ENCODE data around the gene TNFRSF1B.

The TNFRSF1B gene

DNA sequence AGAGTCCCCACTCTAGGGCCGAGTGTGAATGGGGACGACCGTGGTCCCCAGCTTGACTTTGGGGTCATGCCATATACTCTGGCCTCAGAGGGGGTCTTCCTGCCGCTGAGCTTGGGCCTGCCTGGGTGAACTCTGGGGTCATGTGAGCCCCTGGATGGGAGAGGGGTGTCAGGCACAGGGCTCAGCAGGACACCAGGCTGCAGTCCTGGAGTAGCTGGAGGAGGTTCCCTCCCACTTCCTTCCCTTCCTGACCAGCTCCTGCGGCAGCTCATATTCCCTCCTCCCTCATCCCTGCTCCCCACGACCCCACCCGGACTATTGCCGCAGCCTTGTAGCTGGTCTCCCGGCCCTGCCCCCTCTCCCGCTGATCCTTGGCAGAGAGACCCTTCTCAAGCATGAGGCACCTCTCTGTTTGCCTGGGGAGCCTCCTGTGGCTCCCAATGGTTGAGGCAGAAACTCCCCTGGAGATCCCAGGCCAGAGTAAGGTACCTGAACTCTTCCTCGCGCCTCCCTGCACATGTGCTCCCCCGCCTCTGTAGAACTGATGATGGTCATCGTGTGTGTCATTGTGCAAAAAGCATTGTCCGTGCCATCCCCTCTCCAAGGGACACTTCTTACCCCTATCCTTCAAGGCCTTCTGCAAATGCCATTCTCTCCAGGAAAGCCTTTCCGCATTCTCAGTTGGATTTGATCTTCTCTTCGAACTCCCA is 1.8 kb downstream of the TNFRSF1B start:
- DNase-seq (ENCODE audit: low read depth, low spot score), result no peak
- H3K9me3 ChIP-seq (ENCODE audit: low read depth, low read length), result no peaks in the 10 kb centered on the region
- TF ChIP-seq EZH2 (IDR thresholded peaks at IDR 0.05) (no peak), POLR2AphosphoS5 (IDR thresholded peaks at IDR 0.05; ENCODE audit: borderline replicate concordance, low read depth, low read length) (no peak), FOXP2 (optimal IDR thresholded peaks at IDR 0.05; ENCODE audit: control extremely low read depth, extremely low read length, insufficient read depth) (no peak)
- no peak overlapping the region for H3K27ac ChIP-seq
- no peaks in the 10 kb centered on the region for H3K36me3 ChIP-seq (ENCODE audit: insufficient read depth, low read length)
- no peak overlapping the region for H3K9ac ChIP-seq (ENCODE audit: insufficient read length)
- no peak overlapping the region for H3K4me3 ChIP-seq

DNA sequence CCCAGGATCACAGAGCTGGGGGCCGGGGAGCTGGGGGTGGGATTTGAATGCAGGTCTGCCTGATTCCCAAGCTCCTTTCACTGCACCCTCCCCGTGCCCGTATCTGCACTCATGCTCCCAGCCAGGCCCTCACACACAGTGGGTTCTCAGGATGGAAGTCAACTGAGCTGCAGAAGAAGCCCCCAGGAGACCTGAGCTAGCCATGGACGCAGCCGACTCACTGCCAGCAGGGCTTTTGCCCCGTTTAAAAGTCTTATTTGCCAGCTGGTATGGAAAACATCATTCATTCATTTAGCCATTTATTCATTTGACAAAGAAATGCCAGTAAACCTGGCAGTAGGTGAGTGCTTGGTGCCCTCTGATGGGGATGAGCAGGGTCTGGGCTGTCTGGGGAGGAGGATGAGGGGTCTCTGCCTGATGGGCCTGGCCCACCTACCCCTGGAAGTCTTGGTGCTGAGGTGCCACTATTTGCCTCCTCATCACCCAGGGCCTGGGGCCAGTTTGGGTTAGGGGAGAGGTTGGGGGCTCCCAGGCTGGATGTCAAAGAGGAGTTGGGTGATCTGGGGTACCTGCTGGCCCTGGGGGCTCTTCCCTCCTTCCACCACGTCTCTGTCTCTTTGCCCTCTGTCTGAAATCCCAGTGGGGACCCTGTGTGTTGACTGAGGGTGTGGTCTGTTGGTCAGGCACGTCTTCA is 2.8 kb downstream of the TNFRSF1B start:
- TF ChIP-seq FOXP2 (optimal IDR thresholded peaks at IDR 0.05; ENCODE audit: control extremely low read depth, extremely low read length, insufficient read depth), result no peak
- no peak overlapping the region for H3K4me3 ChIP-seq
- no peak overlapping the region for H3K27ac ChIP-seq
- DNase-seq (ENCODE audit: low read depth, low spot score), result no peak
- H3K36me3 ChIP-seq (ENCODE audit: insufficient read depth, low read length), result no peaks in the 10 kb centered on the region
- no peaks in the 10 kb centered on the region for H3K9me3 ChIP-seq (ENCODE audit: low read depth, low read length)
- no peak overlapping the region for H3K9ac ChIP-seq (ENCODE audit: insufficient read length)

GRCh38 chr1:12170263-12170671 is 3.5 kb downstream of the TNFRSF1B start:
- no peak overlapping the region for H3K4me3 ChIP-seq
- TF ChIP-seq EZH2 (IDR thresholded peaks at IDR 0.05) (no peak), FOXP2 (optimal IDR thresholded peaks at IDR 0.05; ENCODE audit: control extremely low read depth, extremely low read length, insufficient read depth) (no peak), POLR2AphosphoS5 (IDR thresholded peaks at IDR 0.05; ENCODE audit: borderline replicate concordance, low read depth, low read length) (no peak)
- H3K9ac ChIP-seq (ENCODE audit: insufficient read length), result no peak overlapping the region
- H3K27ac ChIP-seq, result no peak overlapping the region
- H3K36me3 ChIP-seq (ENCODE audit: insufficient read depth, low read length), result no peaks in the 10 kb centered on the region
- no peaks in the 10 kb centered on the region for H3K9me3 ChIP-seq (ENCODE audit: low read depth, low read length)
- DNase-seq (ENCODE audit: low read depth, low spot score), result no peak

DNA sequence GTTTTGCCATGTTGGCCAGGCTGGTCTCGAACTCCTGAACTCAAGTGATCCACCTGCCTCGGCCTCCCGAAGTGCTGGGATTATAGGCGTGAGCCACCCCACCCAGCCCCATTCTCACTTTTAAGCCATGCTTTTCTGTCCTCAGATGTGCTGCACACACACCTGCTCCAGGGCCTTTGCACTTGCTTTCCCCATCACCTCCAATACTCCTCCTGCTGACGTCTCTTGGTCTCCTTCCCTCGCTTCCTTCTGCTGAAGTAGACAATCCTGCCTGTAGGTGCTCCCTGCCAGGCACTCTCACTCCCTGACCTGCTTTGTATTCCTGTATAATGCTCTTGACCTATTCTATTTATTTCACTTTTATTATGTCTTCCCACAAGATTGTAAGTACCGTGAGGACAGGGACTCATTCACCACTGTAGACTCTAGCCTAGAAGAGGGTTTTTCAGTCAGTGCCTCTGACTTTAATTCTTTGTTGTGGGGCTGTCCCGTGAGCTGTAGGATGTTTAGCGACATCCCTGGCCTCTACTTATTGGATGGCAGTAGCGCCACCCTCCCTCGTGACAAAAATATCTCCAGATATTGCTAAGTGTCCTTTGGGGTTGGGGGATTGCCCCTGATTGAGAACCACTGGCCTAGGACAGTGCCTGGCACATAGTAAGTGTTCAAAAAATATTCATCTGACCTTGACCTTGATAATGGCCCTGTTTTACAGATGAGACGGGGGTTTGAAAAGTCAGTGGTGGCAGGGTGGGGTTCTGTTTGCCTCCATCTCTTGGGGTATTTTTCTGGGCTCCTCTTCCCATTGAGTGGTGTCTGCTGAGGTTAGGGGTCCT is 4.6 kb downstream of the TNFRSF1B start:
- TF ChIP-seq EZH2 (IDR thresholded peaks at IDR 0.05) (no peak), FOXP2 (optimal IDR thresholded peaks at IDR 0.05; ENCODE audit: control extremely low read depth, extremely low read length, insufficient read depth) (no peak), POLR2AphosphoS5 (IDR thresholded peaks at IDR 0.05; ENCODE audit: borderline replicate concordance, low read depth, low read length) (no peak)
- Histone ChIP-seq H3K9me3 (ENCODE audit: low read depth, low read length) (no peaks in the 10 kb centered on the region), H3K27ac (no peak overlapping the region), H3K4me3 (no peak overlapping the region), H3K9ac (ENCODE audit: insufficient read length) (no peak overlapping the region), H3K36me3 (ENCODE audit: insufficient read depth, low read length) (no peaks in the 10 kb centered on the region)
- DNase-seq (ENCODE audit: low read depth, low spot score), result no peak

DNA sequence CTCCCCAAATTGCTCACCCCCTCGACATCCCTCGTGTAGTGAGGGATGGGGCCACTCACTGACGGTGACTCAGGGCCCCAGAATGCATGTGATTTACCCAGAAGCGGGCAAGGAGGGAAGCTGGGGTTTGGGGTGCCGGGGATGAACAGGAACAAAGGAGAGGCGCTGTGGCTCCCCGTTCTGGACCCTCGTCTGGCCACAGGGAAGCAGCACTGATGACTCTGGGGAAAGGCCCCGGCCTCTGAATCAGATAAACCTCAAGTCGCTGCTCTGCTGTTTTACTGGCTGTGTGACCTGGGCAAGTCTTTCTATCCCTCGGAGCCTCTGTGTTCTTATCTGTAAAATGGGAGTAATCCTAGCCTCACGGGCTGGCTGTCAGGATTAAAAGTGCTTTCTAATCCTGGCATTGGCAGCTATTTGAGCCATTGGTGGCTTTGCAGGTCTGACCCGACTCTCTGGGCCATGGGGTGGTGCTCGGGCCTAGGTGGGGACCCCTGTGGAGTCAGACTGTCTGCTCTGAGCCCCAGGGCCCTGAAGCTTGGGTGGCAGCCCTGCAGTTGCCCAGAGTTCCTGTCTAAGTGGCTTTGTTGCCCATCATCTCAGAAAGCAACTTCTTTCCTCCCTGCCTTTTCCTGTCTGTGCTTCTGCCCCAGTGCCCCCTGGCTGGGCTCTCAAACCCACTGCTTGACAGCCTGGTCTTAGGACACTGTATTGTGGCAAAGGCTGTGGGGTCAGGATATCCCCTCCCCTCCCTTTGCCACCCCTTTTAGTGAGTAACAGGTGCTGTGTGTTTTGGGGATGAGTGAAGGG is 5.5 kb downstream of the TNFRSF1B start:
- Histone ChIP-seq H3K9ac (ENCODE audit: insufficient read length) (no peak overlapping the region), H3K36me3 (ENCODE audit: insufficient read depth, low read length) (no peaks in the 10 kb centered on the region), H3K4me3 (no peak overlapping the region), H3K27ac (no peak overlapping the region), H3K9me3 (ENCODE audit: low read depth, low read length) (no peaks in the 10 kb centered on the region)
- no peak for TF ChIP-seq FOXP2 (optimal IDR thresholded peaks at IDR 0.05; ENCODE audit: control extremely low read depth, extremely low read length, insufficient read depth)
- TF ChIP-seq EZH2 (IDR thresholded peaks at IDR 0.05), result no peak
- TF ChIP-seq POLR2AphosphoS5 (IDR thresholded peaks at IDR 0.05; ENCODE audit: borderline replicate concordance, low read depth, low read length), result no peak
- DNase-seq (ENCODE audit: low read depth, low spot score), result no peak

- H3K4me3 ChIP-seq, result no peak overlapping the region
- H3K27ac ChIP-seq, result no peak overlapping the region
- no peak overlapping the region for H3K9ac ChIP-seq (ENCODE audit: insufficient read length)
- no peak for TF ChIP-seq FOXP2 (optimal IDR thresholded peaks at IDR 0.05; ENCODE audit: control extremely low read depth, extremely low read length, insufficient read depth)
- H3K36me3 ChIP-seq (ENCODE audit: insufficient read depth, low read length), result no peaks in the 10 kb centered on the region
- no peak for DNase-seq (ENCODE audit: low read depth, low spot score)
- no peaks in the 10 kb centered on the region for H3K9me3 ChIP-seq (ENCODE audit: low read depth, low read length)
Observed at GRCh38 chr1:12173041-12173509, 6.3 kb downstream of the TNFRSF1B start.

- no peak overlapping the region for H3K27ac ChIP-seq
- no peaks in the 10 kb centered on the region for H3K9me3 ChIP-seq (ENCODE audit: low read depth, low read length)
- H3K9ac ChIP-seq (ENCODE audit: insufficient read length), result no peak overlapping the region
- H3K4me3 ChIP-seq, result no peak overlapping the region
- DNase-seq (ENCODE audit: low read depth, low spot score), result no peak
- TF ChIP-seq FOXP2 (optimal IDR thresholded peaks at IDR 0.05; ENCODE audit: control extremely low read depth, extremely low read length, insufficient read depth) (no peak), POLR2AphosphoS5 (IDR thresholded peaks at IDR 0.05; ENCODE audit: borderline replicate concordance, low read depth, low read length) (no peak), EZH2 (IDR thresholded peaks at IDR 0.05) (no peak)
- no peaks in the 10 kb centered on the region for H3K36me3 ChIP-seq (ENCODE audit: insufficient read depth, low read length)
Observed at GRCh38 chr1:12173631-12174121, 6.9 kb downstream of the TNFRSF1B start.
